Neutrophil (primary cell): ENCODE data around the gene SV2B.
A peak's percentile ranks its signal among the peaks of the same experiment; 100 is the strongest.

ENCODE experiments used
- H3K27ac ChIP-seq: fragments of 200-600 bp; sonication (generic); 2 replicates; pipeline ENCODE4 v1.5.1; 2016; ENCODE audit warnings: mild to moderate bottlenecking, moderate library complexity
- H3K27me3 ChIP-seq: fragments of 200-600 bp; sonication (generic); 2 replicates; pipeline ENCODE4 v1.6.0; 2016; ENCODE audit warnings: mild to moderate bottlenecking
- H3K36me3 ChIP-seq: fragments of 200-600 bp; sonication (generic); 2 replicates; pipeline ENCODE4 v1.5.1; 2017
- H3K4me1 ChIP-seq, 2 experiments: fragments of 200-600 bp in 1 of 2; sonication (generic) in 1 of 2; 1 replicate in 1 of 2; 2 replicates in 1 of 2; pipeline versions ENCODE4 v1.5.1 to v1.6.1; 2013 to 2016; ENCODE audit warnings: low read depth in 1 of 2, low read length in 1 of 2, mild to moderate bottlenecking in 1 of 2, moderate library complexity in 1 of 2; ENCODE audit not compliant: control insufficient read depth in 1 of 2, insufficient read depth in 1 of 2
- H3K4me3 ChIP-seq, 2 experiments: fragments of 200-600 bp in 1 of 2; sonication (generic) in 1 of 2; 1 replicate in 1 of 2; 2 replicates in 1 of 2; pipeline ENCODE4 v1.5.1; 2013 to 2016; ENCODE audit warnings: low read depth in 1 of 2, low read length in 1 of 2, mild to moderate bottlenecking in 1 of 2, moderate library complexity in 1 of 2
- H3K9me3 ChIP-seq: fragments of 200-600 bp; sonication (generic); 2 replicates; pipeline ENCODE4 v1.5.1; 2016
- CTCF ChIP-seq: fragments of 200-600 bp; sonication (generic); IDR thresholded peaks from 2 replicates; pipeline ENCODE4 v1.5.1; 2016; ENCODE audit warnings: antibody characterized with exemption

Gene SV2B

GRCh38 chr15:91099995-91100813 is at the start of gene SV2B:
SV2B (plus strand) TSS chr15:91100257; CDS start chr15:91226264, 126,007 bp downstream.
- Histone ChIP-seq H3K27ac (no peak within 1 kb of the TSS), H3K36me3 (no peaks in the 10 kb centered on the region), H3K4me3 (peak within 1 kb of the TSS; percentile 1 to 21), H3K27me3 (peaks cover 100% of the 10 kb centered on the region), H3K4me1 (peaks cover 4 to 14% of the 10 kb centered on the region in 2 experiments), H3K9me3 (no peaks in the 10 kb centered on the region)
- no peak for TF ChIP-seq CTCF

- Histone ChIP-seq H3K9me3 (peaks cover 5% of the 10 kb centered on the region), H3K4me3 (no peak overlapping the region), H3K27ac (no peak overlapping the region), H3K4me1 (no peaks in the 10 kb centered on the region), H3K36me3 (no peaks in the 10 kb centered on the region), H3K27me3 (peaks cover 37% of the 10 kb centered on the region)
- TF ChIP-seq CTCF = no peak
Measured at GRCh38 chr15:91051248-91051647, 48.8 kb upstream of the SV2B start.

- H3K4me3 ChIP-seq = no peak overlapping the region
- no peak for TF ChIP-seq CTCF
- no peaks in the 10 kb centered on the region for H3K9me3 ChIP-seq
- H3K36me3 ChIP-seq = no peaks in the 10 kb centered on the region
- peaks cover 73% of the 10 kb centered on the region for H3K27me3 ChIP-seq
- H3K4me1 ChIP-seq = no peaks in the 10 kb centered on the region
- no peak overlapping the region for H3K27ac ChIP-seq
Measured at GRCh38 chr15:91054816-91055215, 45.2 kb upstream of the SV2B start.

GRCh38 chr15:91055548-91056331 is 44.3 kb upstream of the SV2B start:
- Histone ChIP-seq H3K4me3 (no peak overlapping the region), H3K9me3 (no peaks in the 10 kb centered on the region), H3K27me3 (peaks cover 74% of the 10 kb centered on the region), H3K36me3 (no peaks in the 10 kb centered on the region), H3K27ac (no peak overlapping the region), H3K4me1 (no peaks in the 10 kb centered on the region)
- TF ChIP-seq CTCF = no peak

GRCh38 chr15:91061230-91061629 is 38.8 kb upstream of the SV2B start:
- H3K9me3 ChIP-seq = no peaks in the 10 kb centered on the region
- H3K36me3 ChIP-seq = no peaks in the 10 kb centered on the region
- no peaks in the 10 kb centered on the region for H3K4me1 ChIP-seq
- TF ChIP-seq CTCF = no peak
- no peak overlapping the region for H3K4me3 ChIP-seq
- peaks cover 49% of the 10 kb centered on the region for H3K27me3 ChIP-seq
- no peak overlapping the region for H3K27ac ChIP-seq
